ENCODE data around the gene SYTL5.

SYTL5 gene

GRCh38 chrX:38036466-38036865 lies 30.1 kb downstream of the SYTL5 start:
- DNase-seq = no peak

- no peak for DNase-seq
Observed at GRCh38 chrX:38038501-38038900, 32.1 kb downstream of the SYTL5 start.

GRCh38 chrX:38041237-38041636 lies 34.9 kb downstream of the SYTL5 start:
- no peak for DNase-seq

GRCh38 chrX:38044701-38045100 lies 38.3 kb downstream of the SYTL5 start:
- no peak for DNase-seq

- no peak for DNase-seq
Observed at GRCh38 chrX:38045538-38046096, 39.3 kb downstream of the SYTL5 start.

GRCh38 chrX:38048886-38049285 lies 42.5 kb downstream of the SYTL5 start:
- DNase-seq = no peak

GRCh38 chrX:38050806-38051205 lies 44.5 kb downstream of the SYTL5 start:
- DNase-seq = no peak

- DNase-seq = no peak
Observed at GRCh38 chrX:38052096-38052495, 45.7 kb downstream of the SYTL5 start.

GRCh38 chrX:38055170-38055847 lies 49.0 kb downstream of the SYTL5 start:
- DNase-seq = no peak

GRCh38 chrX:38060331-38060878 lies 54.1 kb downstream of the SYTL5 start:
- no peak for DNase-seq

GRCh38 chrX:38061335-38061734 lies 55.0 kb downstream of the SYTL5 start:
- no peak for DNase-seq

GRCh38 chrX:38066934-38067333 lies 60.6 kb downstream of the SYTL5 start:
- DNase-seq = no peak

- DNase-seq = no peak
Observed at GRCh38 chrX:38069273-38069672, 62.9 kb downstream of the SYTL5 start.

GRCh38 chrX:38069991-38070390 lies 63.6 kb downstream of the SYTL5 start:
- no peak for DNase-seq

- no peak for DNase-seq
Observed at GRCh38 chrX:38079463-38079862, 73.1 kb downstream of the SYTL5 start.

- no peak for DNase-seq
Observed at GRCh38 chrX:38080808-38081207, 74.5 kb downstream of the SYTL5 start.

GRCh38 chrX:38081909-38082308 lies 75.6 kb downstream of the SYTL5 start:
- no peak for DNase-seq

GRCh38 chrX:38082309-38082708 lies 76.0 kb downstream of the SYTL5 start:
- no peak for DNase-seq

- no peak for DNase-seq
Observed at GRCh38 chrX:38085813-38086212, 79.5 kb downstream of the SYTL5 start.

GRCh38 chrX:38086451-38087215 lies 80.3 kb downstream of the SYTL5 start:
- DNase-seq = no peak

- DNase-seq = no peak
Observed at GRCh38 chrX:38087594-38087993, 81.2 kb downstream of the SYTL5 start.

- no peak for DNase-seq
Observed at GRCh38 chrX:38089173-38089982, 83.0 kb downstream of the SYTL5 start.

GRCh38 chrX:38095971-38096529 lies 89.7 kb downstream of the SYTL5 start:
- DNase-seq = no peak
